OCI-LY3 (cell line): ENCODE data around the gene RAB36.

ENCODE experiments used
- CTCF ChIP-seq: fragments of 200-600, 300-600 bp; sonication (generic); IDR thresholded peaks from 2 replicates; pipeline ENCODE4 v1.5.1; 2014; ENCODE audit warnings: antibody characterized with exemption, low read length, low read depth
- EZH2phosphoT487 ChIP-seq: fragments of 200-600 bp; shearing (Covaris generic); IDR thresholded peaks from 2 replicates; pipeline ENCODE4 v1.6.1; 2018; ENCODE audit warnings: antibody characterized with exemption, mixed run types, low read depth

- TF ChIP-seq CTCF = no peak
- no peak for TF ChIP-seq EZH2phosphoT487
These were observed 61.6 kb downstream of the RAB36 start for GRCh38 chr22:23206915-23207314.
